Stomach smooth muscle (tissue), 2 donors: Measurements from ENCODE around the gene FAM149A.

ENCODE experiments used
- H3K27ac ChIP-seq: one replicate; pipeline ENCODE4 v1.7.0; 2013; ENCODE audit warnings: mild to moderate bottlenecking, low read length, inconsistent platforms
- H3K27me3 ChIP-seq, 2 donors: one replicate each; pipeline ENCODE4 v1.7.0; 2013; ENCODE audit warnings: low read length in 2 of 2; ENCODE audit not compliant: insufficient read depth in 2 of 2, control insufficient read depth in 1 of 2
- H3K36me3 ChIP-seq, 2 donors: one replicate each; pipeline ENCODE4 v1.7.0; 2013; ENCODE audit warnings: low read length in 2 of 2; ENCODE audit not compliant: control insufficient read depth in 2 of 2, insufficient read depth in 2 of 2
- H3K4me1 ChIP-seq: one replicate; pipeline ENCODE4 v1.7.0; 2013; ENCODE audit warnings: low read length; ENCODE audit not compliant: control insufficient read depth, insufficient read depth
- H3K4me3 ChIP-seq, 2 donors: one replicate each; pipeline ENCODE4 v1.7.0; 2013; ENCODE audit warnings: low read length in 2 of 2
- H3K9ac ChIP-seq, 2 donors: one replicate each; pipeline ENCODE4 v1.7.0; 2013; ENCODE audit warnings: low read length in 2 of 2, mild to moderate bottlenecking in 1 of 2
- H3K9me3 ChIP-seq, 2 donors: one replicate each; pipeline ENCODE4 v1.7.0; 2013; ENCODE audit warnings: low read length in 2 of 2; ENCODE audit not compliant: control insufficient read depth in 2 of 2
- donor health status: healthy.
- donor health status: Pancreatic carcinoma.

FAM149A gene

DNA sequence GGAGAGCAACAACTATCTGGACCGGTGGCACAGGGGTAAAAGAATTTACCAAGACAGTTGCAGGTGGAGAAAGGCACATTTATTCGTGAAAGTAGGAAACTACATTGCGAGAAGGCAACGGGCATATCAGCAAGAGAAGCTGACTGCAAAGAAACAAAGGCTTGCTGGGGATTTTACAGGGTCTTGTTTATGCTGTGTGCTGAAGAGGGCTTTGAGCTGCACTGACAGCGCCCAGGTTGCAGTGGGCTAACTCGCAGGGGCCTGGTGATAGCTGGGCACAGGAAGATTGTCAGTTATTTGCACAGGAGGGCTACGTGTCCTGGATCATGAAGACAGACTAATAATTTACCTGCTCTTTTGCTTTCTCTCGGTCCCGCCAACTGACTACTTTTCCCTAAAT is 24.8 kb upstream of the FAM149A start:
- Histone ChIP-seq H3K4me1 (no peaks in the 10 kb centered on the region), H3K36me3 (peaks cover 8 to 14% of the 10 kb centered on the region in 2 donors), H3K4me3 (no peak overlapping the region), H3K9ac (no peak overlapping the region), H3K27ac (no peak overlapping the region), H3K27me3 (no peaks in the 10 kb centered on the region), H3K9me3 (no peaks in the 10 kb centered on the region)

DNA sequence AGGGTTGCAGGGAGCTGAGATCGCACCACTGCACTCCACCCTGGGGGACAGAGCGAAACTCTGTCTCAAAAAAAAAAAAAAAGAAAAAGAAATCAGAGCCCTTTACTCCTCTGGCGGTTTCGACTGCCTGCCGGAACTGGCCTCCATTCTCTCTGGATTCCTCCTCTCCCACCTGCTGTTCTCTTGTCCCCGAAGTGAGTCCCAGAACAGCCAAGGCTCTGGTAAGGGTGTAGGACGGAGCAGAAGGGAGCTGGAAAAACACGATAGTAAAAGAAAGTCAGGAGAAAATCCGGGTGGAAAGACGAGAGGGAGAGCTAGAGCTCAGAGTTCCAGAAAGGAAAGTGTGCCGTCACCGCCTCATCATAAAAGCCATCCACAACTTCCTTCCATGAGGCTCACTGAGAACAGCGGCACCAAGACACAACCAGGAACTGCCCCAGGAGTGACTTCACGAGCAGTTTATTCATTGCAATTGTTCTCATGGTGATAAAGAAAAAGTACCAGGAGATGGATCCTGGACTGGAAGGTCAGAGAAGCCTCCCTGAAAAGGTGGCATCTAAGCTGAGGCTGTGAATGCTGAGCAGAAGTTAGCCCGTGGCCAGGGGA is 23.2 kb upstream of the FAM149A start:
- H3K36me3 ChIP-seq: peaks cover 8 to 14% of the 10 kb centered on the region in 2 donors
- no peak overlapping the region for H3K9ac ChIP-seq
- H3K4me3 ChIP-seq: no peak overlapping the region
- H3K27ac ChIP-seq: no peak overlapping the region
- H3K27me3 ChIP-seq: no peaks in the 10 kb centered on the region
- no peaks in the 10 kb centered on the region for H3K4me1 ChIP-seq
- no peaks in the 10 kb centered on the region for H3K9me3 ChIP-seq

DNA sequence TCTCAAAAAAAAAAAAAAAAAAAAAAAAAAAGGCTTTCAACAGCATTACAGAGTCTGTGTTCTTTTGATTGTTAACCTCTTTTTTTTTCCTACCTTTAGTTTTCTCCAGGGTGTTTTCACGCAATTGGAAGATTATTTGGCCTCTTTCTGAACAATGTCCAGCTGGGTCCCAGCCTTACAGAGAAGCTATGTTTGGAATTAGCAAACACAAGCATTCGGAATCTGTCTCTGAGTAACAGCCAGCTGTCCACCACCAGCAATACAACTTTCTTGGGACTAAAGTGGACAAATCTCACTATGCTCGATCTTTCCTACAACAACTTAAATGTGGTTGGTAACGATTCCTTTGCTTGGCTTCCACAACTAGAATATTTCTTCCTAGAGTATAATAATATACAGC is 22.3 kb upstream of the FAM149A start:
- Histone ChIP-seq H3K27ac (no peak overlapping the region), H3K9me3 (no peaks in the 10 kb centered on the region), H3K4me3 (no peak overlapping the region), H3K9ac (no peak overlapping the region), H3K4me1 (no peaks in the 10 kb centered on the region), H3K27me3 (no peaks in the 10 kb centered on the region), H3K36me3 (peaks cover 8 to 10% of the 10 kb centered on the region in 2 donors)

DNA sequence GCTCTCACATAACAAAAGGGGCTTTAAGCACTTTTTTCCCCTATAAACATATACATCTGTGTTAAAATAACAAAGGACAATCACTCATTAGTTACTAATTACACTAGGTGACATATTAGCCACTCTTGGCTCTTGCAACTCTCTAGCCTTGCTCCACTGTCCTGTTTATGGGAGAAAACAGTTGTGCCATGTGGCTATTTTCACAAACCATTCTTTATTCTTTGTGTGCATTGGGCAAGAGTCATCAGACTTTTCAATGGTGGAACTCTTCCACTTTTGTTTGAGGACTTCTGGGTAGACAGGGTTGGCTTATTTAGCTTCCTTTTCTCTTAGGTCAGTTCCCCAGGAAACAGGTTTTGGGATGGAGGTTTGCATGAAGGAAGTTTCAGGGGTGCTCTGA is 16.0 kb upstream of the FAM149A start:
- Histone ChIP-seq H3K4me3 (no peak overlapping the region), H3K27me3 (no peaks in the 10 kb centered on the region), H3K36me3 (no peaks in the 10 kb centered on the region), H3K4me1 (no peaks in the 10 kb centered on the region), H3K9ac (no peak overlapping the region), H3K27ac (no peak overlapping the region), H3K9me3 (no peaks in the 10 kb centered on the region)

DNA sequence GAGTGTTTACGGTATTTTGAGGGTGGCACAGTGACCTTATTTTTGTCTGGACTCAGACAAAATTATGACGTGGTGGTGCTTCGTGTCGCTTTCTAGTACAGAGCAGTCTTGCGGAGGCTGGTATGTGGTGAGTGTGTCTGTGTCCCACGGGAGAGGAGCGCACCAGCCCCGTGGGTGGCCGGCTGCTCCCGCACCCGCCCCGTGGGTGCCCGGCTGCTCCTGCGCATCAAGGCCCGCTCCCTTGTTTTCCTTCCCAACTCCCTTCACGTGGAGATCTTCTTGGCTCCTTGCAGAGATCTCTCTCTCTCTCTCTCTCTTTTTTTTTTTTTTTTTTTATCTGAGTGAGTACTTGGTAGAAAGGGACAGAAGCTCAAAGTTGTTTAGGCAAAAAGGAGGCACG is 12.2 kb upstream of the FAM149A start:
- H3K27me3 ChIP-seq: no peaks in the 10 kb centered on the region
- H3K36me3 ChIP-seq: no peaks in the 10 kb centered on the region
- peaks cover 9% of the 10 kb centered on the region for H3K4me1 ChIP-seq
- no peaks in the 10 kb centered on the region for H3K9me3 ChIP-seq
- no peak overlapping the region for H3K27ac ChIP-seq
- no peak overlapping the region for H3K9ac ChIP-seq
- H3K4me3 ChIP-seq: no peak overlapping the region

DNA sequence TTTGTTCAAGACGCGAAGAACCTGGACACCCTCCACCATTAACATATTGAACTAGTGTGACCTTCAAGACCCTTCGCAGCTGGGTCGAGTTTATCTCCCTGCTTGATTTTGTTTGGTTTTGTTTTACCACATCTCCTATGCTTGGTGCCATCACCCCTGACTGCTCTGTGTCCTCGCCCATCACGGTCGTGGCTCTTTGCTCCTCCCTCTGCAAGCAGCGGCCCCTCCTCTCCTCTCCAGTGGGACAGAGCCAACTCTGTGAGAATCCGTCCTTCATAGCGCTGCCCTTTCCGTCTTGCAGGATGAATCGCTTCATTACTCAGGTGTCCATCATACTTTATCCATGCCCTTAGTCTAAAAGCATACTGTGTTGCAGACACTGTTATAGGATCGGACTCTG is 9.1 kb upstream of the FAM149A start:
- Histone ChIP-seq H3K36me3 (no peaks in the 10 kb centered on the region), H3K27me3 (no peaks in the 10 kb centered on the region), H3K9ac (no peak overlapping the region), H3K27ac (no peak overlapping the region), H3K9me3 (no peaks in the 10 kb centered on the region), H3K4me3 (no peak overlapping the region), H3K4me1 (peaks cover 12% of the 10 kb centered on the region)

DNA sequence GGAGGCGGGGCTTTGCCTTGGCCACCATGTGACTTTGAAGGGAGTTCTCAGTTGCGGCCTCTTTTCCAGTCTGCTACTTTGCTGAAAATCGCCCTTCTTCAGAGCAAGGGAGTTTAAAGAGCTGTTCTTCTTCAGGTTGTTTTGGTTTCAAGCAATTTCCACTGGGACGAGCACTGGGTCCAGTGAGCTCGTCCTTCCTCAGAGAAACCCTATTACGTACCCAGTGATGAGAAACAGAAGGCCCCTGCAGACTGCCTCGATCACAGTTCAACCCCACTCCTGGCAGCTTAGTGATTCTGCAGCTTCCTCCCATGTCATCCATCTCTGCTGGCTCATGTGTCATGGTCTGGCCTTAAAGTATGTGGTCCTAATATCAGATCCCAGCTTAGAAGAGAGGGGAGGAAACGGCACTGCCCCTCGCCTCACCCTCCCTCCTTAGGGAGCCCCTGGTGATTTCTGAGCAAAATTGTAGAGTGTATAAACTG is 7.8 kb upstream of the FAM149A start:
- Histone ChIP-seq H3K4me1 (peaks cover 12% of the 10 kb centered on the region), H3K36me3 (no peaks in the 10 kb centered on the region), H3K27ac (peak overlapping the region; percentile 77), H3K9me3 (no peaks in the 10 kb centered on the region), H3K27me3 (no peaks in the 10 kb centered on the region), H3K4me3 (peak overlapping the region; percentile 38 to 54), H3K9ac (peak overlapping the region in 1 of 2 donors; percentile 28)

DNA sequence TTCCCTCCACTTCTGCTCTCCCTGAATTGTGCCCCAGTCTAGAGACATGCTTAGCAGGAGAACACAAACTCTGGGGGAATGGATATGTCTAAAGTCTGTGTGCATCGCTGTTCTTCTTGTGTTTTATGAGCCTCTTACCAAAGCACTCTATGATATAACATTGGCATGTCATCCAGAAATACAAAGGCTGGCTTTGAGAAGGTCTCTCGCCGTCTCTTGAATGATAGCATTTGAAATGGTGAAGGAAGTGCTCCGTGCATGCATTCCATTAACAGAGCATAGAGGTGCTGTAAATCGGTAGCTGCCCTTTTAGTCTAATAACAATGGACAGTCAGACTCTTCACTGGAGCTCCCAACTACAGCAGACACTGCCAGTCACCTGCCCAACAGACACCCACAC is 7.1 kb upstream of the FAM149A start:
- H3K4me1 ChIP-seq: peaks cover 12% of the 10 kb centered on the region
- no peaks in the 10 kb centered on the region for H3K9me3 ChIP-seq
- H3K36me3 ChIP-seq: no peaks in the 10 kb centered on the region
- no peaks in the 10 kb centered on the region for H3K27me3 ChIP-seq
- H3K9ac ChIP-seq: peak overlapping the region in 1 of 2 donors; percentile 14
- peak overlapping the region; percentile 77 for H3K27ac ChIP-seq
- H3K4me3 ChIP-seq: no peak overlapping the region

DNA sequence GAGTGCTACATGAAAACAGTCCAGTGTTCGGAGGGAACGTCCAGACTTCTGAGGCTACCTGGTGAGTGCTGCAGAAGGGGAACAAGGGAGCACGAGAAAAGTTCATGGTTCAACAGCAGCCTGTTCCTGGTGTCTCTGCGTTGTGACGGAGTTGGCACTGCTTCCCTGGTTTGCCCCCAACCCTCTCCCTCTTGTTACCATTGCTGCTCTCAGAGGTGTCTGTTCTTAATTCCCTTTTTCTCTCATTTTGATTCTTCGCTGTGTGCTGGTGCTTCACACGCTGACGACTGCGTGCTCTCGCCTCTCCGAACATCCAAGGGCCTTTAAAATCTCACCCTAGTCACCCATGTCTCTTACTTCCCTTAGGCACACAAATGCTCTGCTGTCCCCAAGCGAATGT is 1.6 kb upstream of the FAM149A start:
- Histone ChIP-seq H3K27me3 (no peaks in the 10 kb centered on the region), H3K4me1 (peaks cover 4% of the 10 kb centered on the region), H3K27ac (no peak overlapping the region), H3K9me3 (no peaks in the 10 kb centered on the region), H3K36me3 (no peaks in the 10 kb centered on the region), H3K4me3 (no peak overlapping the region), H3K9ac (no peak overlapping the region)

DNA sequence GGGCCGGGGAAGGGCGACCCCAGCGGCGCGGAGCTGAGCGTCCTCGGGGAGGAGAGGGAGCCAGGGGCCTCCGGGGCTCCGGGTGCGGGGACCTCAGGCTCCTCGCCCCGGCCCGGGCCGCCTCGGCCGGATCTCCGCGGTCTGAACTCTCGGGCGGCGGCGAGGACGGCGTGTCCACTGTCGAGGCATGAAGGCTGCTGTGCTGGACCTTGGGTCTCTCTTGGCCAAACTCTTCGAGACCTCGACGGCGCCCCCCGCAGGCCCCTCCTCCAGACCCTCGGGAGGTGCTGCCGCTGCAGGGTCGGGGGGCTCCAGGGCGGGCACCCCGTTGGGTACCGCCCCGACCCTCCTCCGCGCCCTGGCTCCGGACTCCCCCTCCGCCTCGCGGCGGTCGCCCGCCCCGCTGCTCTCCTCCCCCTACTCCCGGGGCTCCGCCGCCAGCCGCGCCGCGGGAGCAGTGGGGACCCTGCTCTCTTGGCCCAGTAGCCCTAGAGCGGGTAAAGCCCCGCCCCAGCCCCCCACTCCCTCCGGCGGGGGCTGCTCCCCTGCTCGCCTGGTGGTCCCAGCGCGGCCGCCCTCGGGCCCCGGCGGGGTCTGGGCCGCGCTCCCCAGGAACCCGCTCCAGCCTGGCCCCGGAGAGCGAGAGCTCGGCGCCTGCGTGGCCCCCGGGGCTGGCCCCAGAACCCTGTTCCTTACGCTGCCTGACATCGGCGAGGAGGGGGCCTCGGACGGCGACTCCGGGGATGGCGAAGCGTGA is 564 bp downstream of the FAM149A start:
- Histone ChIP-seq H3K9me3 (no peaks in the 10 kb centered on the region), H3K4me3 (peak overlapping the region; percentile 65 to 77), H3K9ac (peak overlapping the region; percentile 42 to 72), H3K27ac (no peak overlapping the region), H3K4me1 (peaks cover 4% of the 10 kb centered on the region), H3K36me3 (no peaks in the 10 kb centered on the region), H3K27me3 (no peaks in the 10 kb centered on the region)
